Activated CD8-positive, alpha-beta memory T cell treated with anti-CD3 and anti-CD28 coated beads, Interleukin-2, amount 50 U/mL, for 24 hours (primary cell): ENCODE results near the gene TRPM2.

Source experiments
- DNase-seq: peaks from one replicate; pipeline ENCODE4 v3.0.0-alpha.2; 2020; ENCODE audit errors: extremely low read depth

Gene TRPM2

GRCh38 chr21:44483288-44484237 lies 130.1 kb downstream of the TRPM2 start:
- no peak for DNase-seq

- DNase-seq, result no peak
Measured at GRCh38 chr21:44484498-44485253, 131.3 kb downstream of the TRPM2 start.

- no peak for DNase-seq
Measured at GRCh38 chr21:44485254-44485793, 131.9 kb downstream of the TRPM2 start.

- no peak for DNase-seq
Measured at GRCh38 chr21:44485796-44486195, 132.4 kb downstream of the TRPM2 start.

- no peak for DNase-seq
Measured at GRCh38 chr21:44486302-44486701, 132.9 kb downstream of the TRPM2 start.

GRCh38 chr21:44487831-44488230 lies 134.4 kb downstream of the TRPM2 start:
- DNase-seq, result no peak

- no peak for DNase-seq
Measured at GRCh38 chr21:44489962-44490361, 136.5 kb downstream of the TRPM2 start.

GRCh38 chr21:44490405-44490804 lies 137.0 kb downstream of the TRPM2 start:
- DNase-seq, result no peak

GRCh38 chr21:44490816-44491215 lies 137.4 kb downstream of the TRPM2 start:
- DNase-seq, result no peak
